ENCODE data around the gene KRT77. TPM values are rescaled to one million over a fixed set of nuclear protein-coding genes. Genes with fewer than 3 reads are reported as not detected.

The KRT77 gene
- total and polyA plus RNA-seq, 2 experiments from 2014 or later = not detected

- peaks cover 7% of the 10 kb centered on the region for H3K27me3 Mint-ChIP-seq (ENCODE audit: insufficient read depth, low read depth, poor library complexity)
- H3K36me3 Mint-ChIP-seq (ENCODE audit: low read depth) = no peaks in the 10 kb centered on the region; the same call in 2 of the 3 replicates
- H3K9me2 ChIP-seq (ENCODE audit: insufficient read depth) = 0 out of 2 replicates have a peak, but pooled peaks cover 13% of the 10 kb centered on the region
- no peaks in the 10 kb centered on the region for H3K4me1 ChIP-seq (ENCODE audit: insufficient read depth)
- TF ChIP-seq JUNB (IDR thresholded peaks at IDR 0.05; ENCODE audit: unreplicated experiment) = no peak
- TF ChIP-seq POLR2AphosphoS5 (IDR thresholded peaks at IDR 0.05; ENCODE audit: low read depth) = no peak
- no peak for TF ChIP-seq NANOG (IDR thresholded peaks at IDR 0.05; ENCODE audit: borderline replicate concordance)
- TF ChIP-seq ZNF462 (CRISPR knock-in tag; IDR thresholded peaks at IDR 0.05) = no peak
- no peak for TF ChIP-seq STAT1 (IDR thresholded peaks at IDR 0.05; ENCODE audit: unreplicated experiment)
- TF ChIP-seq, protein P1, sequence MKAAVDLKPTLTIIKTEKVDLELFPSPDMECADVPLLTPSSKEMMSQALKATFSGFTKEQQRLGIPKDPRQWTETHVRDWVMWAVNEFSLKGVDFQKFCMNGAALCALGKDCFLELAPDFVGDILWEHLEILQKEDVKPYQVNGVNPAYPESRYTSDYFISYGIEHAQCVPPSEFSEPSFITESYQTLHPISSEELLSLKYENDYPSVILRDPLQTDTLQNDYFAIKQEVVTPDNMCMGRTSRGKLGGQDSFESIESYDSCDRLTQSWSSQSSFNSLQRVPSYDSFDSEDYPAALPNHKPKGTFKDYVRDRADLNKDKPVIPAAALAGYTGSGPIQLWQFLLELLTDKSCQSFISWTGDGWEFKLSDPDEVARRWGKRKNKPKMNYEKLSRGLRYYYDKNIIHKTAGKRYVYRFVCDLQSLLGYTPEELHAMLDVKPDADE (IDR thresholded peaks at IDR 0.05) = no peak
- no peak for TF ChIP-seq EZH2phosphoT487 (IDR thresholded peaks at IDR 0.05; ENCODE audit: unreplicated experiment)
- no peak for TF ChIP-seq EZH2 (IDR thresholded peaks at IDR 0.05; ENCODE audit: low read depth, unreplicated experiment)
- no peak for TF ChIP-seq ZNF331 (CRISPR knock-in tag; IDR thresholded peaks at IDR 0.05; ENCODE audit: low read depth)
- no peaks in the 10 kb centered on the region for H3K27me3 ChIP-seq (ENCODE audit: insufficient read depth)
- no peaks in the 10 kb centered on the region for H3F3A ChIP-seq (replicated peaks; ENCODE audit: low read depth)
- no peak overlapping the region for H3K4me3 Mint-ChIP-seq
- H3K4me2 ChIP-seq = no peak overlapping the region
- H2AFZ ChIP-seq = no peak overlapping the region
- ATAC-seq (no peak), DNase-seq (ENCODE audit: low spot score) (no peak)
- no peaks in the 10 kb centered on the region for H3K36me3 ChIP-seq (ENCODE audit: insufficient read depth)
- no peaks in the 10 kb centered on the region for H4K20me1 ChIP-seq (replicated peaks; ENCODE audit: insufficient read depth)
- H3K79me2 ChIP-seq (replicated peaks; ENCODE audit: insufficient read depth) = no peaks in the 10 kb centered on the region
- H3K9me3 Mint-ChIP-seq = no peaks in the 10 kb centered on the region
- no peak overlapping the region for H3K27ac Mint-ChIP-seq
- no peak overlapping the region for H3K27ac ChIP-seq (ENCODE audit: low read depth)
- peaks cover 6% of the 10 kb centered on the region; the same call in 1 of the 3 replicates for H3K4me1 Mint-ChIP-seq
- no peak overlapping the region for H3K4me3 ChIP-seq
Measured at GRCh38 chr12:52745554-52745953, 42.2 kb upstream of the KRT77 start.

Measured in GM23338 (cell line).